Panc1 (cell line): ENCODE measurements around the gene C9. TPM values are rescaled to one million over a fixed set of nuclear protein-coding genes. Genes with fewer than 3 reads are reported as not detected.

ENCODE experiments used
- ATAC-seq: fragments of 200-7000 bp; cut with Tn5 transposase; 2 replicates; pipeline ENCODE4 v1.9.1; 2020; ENCODE audit warnings: mild to moderate bottlenecking, moderate library complexity
- BruUV-seq: library from RNA; stranded (reverse); fragments of 400-500 nt; replicated peaks from 2 replicates; lab custom pipeline; 2021; lab: Mats Ljungman, UMichigan
- CTCF ChIA-PET: fragments of 300-600 bp; sonication (Branson Sonifier 250); formaldehyde crosslinking; loops from one replicate; lab custom pipeline; 2022; ENCODE audit warnings: antibody characterized with exemption; lab: Charles Lee
- POLR2A ChIA-PET: fragments of 300-600 bp; sonication (Branson Sonifier 250); formaldehyde crosslinking; loops from one replicate; lab custom pipeline; 2022; ENCODE audit warnings: antibody characterized with exemption; lab: Charles Lee
- DNase-seq: peaks from one replicate; pipeline ENCODE4 v3.0.0-alpha.2; 2010; ENCODE audit warnings: low read depth, low spot score
- H3K27ac ChIP-seq: 2 replicates; pipeline ENCODE4 v1.5.1; 2011; ENCODE audit warnings: mild to moderate bottlenecking, low read length, inconsistent platforms
- H3K27me3 ChIP-seq: fragments of 200-500 bp; sonication (Bioruptor generic); 2 replicates; pipeline ENCODE4 v1.6.0; 2014; ENCODE audit warnings: low read length, inconsistent platforms; ENCODE audit not compliant: control insufficient read depth, insufficient read depth
- H3K36me3 ChIP-seq: fragments of 200-500 bp; sonication (Bioruptor generic); 2 replicates; pipeline ENCODE4 v1.5.1; 2014; ENCODE audit warnings: inconsistent platforms, mild to moderate bottlenecking, low read length, moderate library complexity; ENCODE audit not compliant: control insufficient read depth, insufficient read depth
- H3K4me1 ChIP-seq: 2 replicates; pipeline ENCODE4 v1.5.1; 2011; ENCODE audit warnings: inconsistent platforms, mild to moderate bottlenecking, low read length, moderate library complexity; ENCODE audit not compliant: control insufficient read depth, insufficient read depth
- H3K4me3 ChIP-seq, 2 experiments: 2 replicates each; pipeline ENCODE4 v1.5.1; 2011 to 2012; ENCODE audit warnings: low read depth in 2 of 2, low read length in 2 of 2, mild to moderate bottlenecking in 2 of 2, inconsistent platforms in 1 of 2, moderate library complexity in 1 of 2
- H3K9me3 ChIP-seq: fragments of 200-500 bp; sonication (Bioruptor generic); 2 replicates; pipeline ENCODE4 v1.5.1; 2014; ENCODE audit warnings: low read depth, mild to moderate bottlenecking, inconsistent platforms, low read length, moderate library complexity; ENCODE audit not compliant: control insufficient read depth, insufficient read depth
- CTCF ChIP-seq: fragments of 450-650 bp; IDR thresholded peaks from 2 replicates; pipeline ENCODE4 v1.5.1; 2017; ENCODE audit warnings: mild to moderate bottlenecking
- POLR2AphosphoS5 ChIP-seq: IDR thresholded peaks from 2 replicates; pipeline ENCODE4 v1.6.1; 2012; ENCODE audit warnings: mild to moderate bottlenecking, low read depth, low read length, moderate library complexity
- REST ChIP-seq, 2 experiments: IDR thresholded peaks; 2 replicates each; pipeline ENCODE4 v1.6.1; 2011 to 2012; ENCODE audit warnings: low read depth in 2 of 2, control low read depth in 1 of 2, low read length in 1 of 2, mild to moderate bottlenecking in 1 of 2, moderate library complexity in 1 of 2; ENCODE audit not compliant: insufficient read depth in 1 of 2
- SIN3A ChIP-seq: IDR thresholded peaks from 2 replicates; pipeline ENCODE4 v1.6.1; 2012; ENCODE audit warnings: low read depth, mild to moderate bottlenecking, low read length, moderate library complexity, borderline replicate concordance; ENCODE audit not compliant: insufficient read depth
- TCF7L2 ChIP-seq: IDR thresholded peaks from 2 replicates; pipeline ENCODE4 v1.6.1; 2011; ENCODE audit warnings: mild to moderate bottlenecking, low read depth, low read length, inconsistent platforms
- in situ Hi-C: cut with HindIII; loops from 2 replicates; pipeline ENCODE4 v1.10.0; 2016; ENCODE audit warnings: low sequenced_read_pairs, low pct_unique_long_range_greater_than_20kb
- intact Hi-C: fragments of 100-400 bp; cut with micrococcal nuclease; formaldehyde crosslinking; loops from one replicate; pipeline ENCODE4 v1.10.0; 2022; ENCODE audit not compliant: unreplicated experiment
- total RNA-seq: library from RNA; stranded (reverse); gene quantifications from one replicate; pipeline ENCODE4 v1.2.1, GENCODE V29; 2021; ENCODE audit not compliant: unreplicated experiment

C9 gene
- total RNA-seq, 1 experiment from 2014 or later = 0.05 TPM

GRCh38 chr5:39412721-39413394, 48.6 kb upstream of the C9 start:
- BruUV-seq = no TSS peak
- DNase-seq = no peak
- in situ Hi-C loops (no loop called here), intact Hi-C loops (no loop called here)
- H3K9me3 ChIP-seq = no peaks in the 10 kb centered on the region
- no peaks in the 10 kb centered on the region; the same call in none of the 2 replicates for H3K27me3 ChIP-seq
- TF ChIP-seq POLR2AphosphoS5 = no peak
- POLR2A ChIA-PET = interaction anchor here (0.5 kb wide), 1 partner anchor 670 kb away, joined by 8 read pairs; no protein-coding TSS in a partner anchor
- CTCF ChIA-PET = interaction anchor here (0.6 to 1.2 kb wide), 2 partner anchors 12 to 136 kb away, joined by 3 to 4 read pairs; partner anchors contain the start of gene DAB2
- H3K4me1 ChIP-seq = no peaks in the 10 kb centered on the region
- no peak overlapping the region for H3K4me3 ChIP-seq
- ATAC-seq = no peak
- H3K36me3 ChIP-seq = no peaks in the 10 kb centered on the region
- H3K27ac ChIP-seq = no peak overlapping the region

GRCh38 chr5:39411985-39412384, 47.7 kb upstream of the C9 start:
- no peaks in the 10 kb centered on the region for H3K4me1 ChIP-seq
- no peaks in the 10 kb centered on the region for H3K36me3 ChIP-seq
- TF ChIP-seq REST (IDR thresholded peaks at IDR 0.05; ENCODE audit: insufficient read depth in 1 of 2, low read depth in 2 of 2, low read length in 1 of 2) = no peak
- no peak for TF ChIP-seq POLR2AphosphoS5
- BruUV-seq = no TSS peak
- intact Hi-C loops = no loop called here
- no peak overlapping the region for H3K27ac ChIP-seq
- in situ Hi-C loops = no loop called here
- DNase-seq (no peak), ATAC-seq (no peak)
- H3K9me3 ChIP-seq = no peaks in the 10 kb centered on the region
- POLR2A ChIA-PET = no interaction called here
- CTCF ChIA-PET = no interaction called here
- H3K4me3 ChIP-seq = no peak overlapping the region
- H3K27me3 ChIP-seq = no peaks in the 10 kb centered on the region; the same call in none of the 2 replicates

GRCh38 chr5:39411061-39411460, 46.8 kb upstream of the C9 start:
- Histone ChIP-seq H3K36me3 (no peaks in the 10 kb centered on the region), H3K4me1 (no peaks in the 10 kb centered on the region), H3K4me3 (no peak overlapping the region), H3K27me3 (no peaks in the 10 kb centered on the region; the same call in none of the 2 replicates), H3K9me3 (no peaks in the 10 kb centered on the region), H3K27ac (no peak overlapping the region)
- no TSS peak for BruUV-seq
- no peak for ATAC-seq
- POLR2A ChIA-PET = no interaction called here
- in situ Hi-C loops (no loop called here), intact Hi-C loops (no loop called here)
- CTCF ChIA-PET = no interaction called here
- no peak for DNase-seq
- TF ChIP-seq TCF7L2 = no peak
- no peak for TF ChIP-seq SIN3A
- TF ChIP-seq REST (IDR thresholded peaks at IDR 0.05; ENCODE audit: insufficient read depth in 1 of 2, low read depth in 2 of 2, low read length in 1 of 2) = no peak
- TF ChIP-seq CTCF = no peak
- TF ChIP-seq POLR2AphosphoS5 = no peak
